HepG2 (cell line): ENCODE data around the gene DPY19L3. TPM values are rescaled to one million over a fixed set of nuclear protein-coding genes. Genes with fewer than 3 reads are reported as not detected.

Experiments used
- ATAC-seq: fragments of 200-7000 bp; cut with Tn5 transposase; 3 replicates; pipeline ENCODE4 v1.9.1; 2020; ENCODE audit warnings: mild to moderate bottlenecking, moderate library complexity
- BruUV-seq: library from RNA; stranded (reverse); fragments of 400-500 nt; replicated peaks from 2 replicates; lab custom pipeline; 2021; lab: Mats Ljungman, UMichigan
- CTCF ChIA-PET: fragments of 300-600 bp; formaldehyde crosslinking; extraction: SDS; loops from one replicate; lab custom pipeline; 2021; ENCODE audit warnings: low total read pairs, inconsistent platforms, low intra/inter-chr PET ratio; lab: Yijun Ruan, JAX
- POLR2A ChIA-PET: fragments of 350-600 bp; sonication (Branson Sonifier 250); formaldehyde crosslinking; loops from one replicate; lab custom pipeline; 2020; ENCODE audit warnings: antibody characterized with exemption, inconsistent platforms; lab: Yijun Ruan, JAX
- DNase-seq: peaks from one replicate; pipeline ENCODE4 v3.0.0-alpha.2; 2015; ENCODE audit warnings: low spot score
- FAIRE-seq: peaks from 3 replicates; lab custom pipeline; 2011; peaks lifted over from hg19 to GRCh38; lab: Jason Lieb, UNC
- H2AFZ ChIP-seq: one replicate; pipeline ENCODE4 v1.6.1; 2011; ENCODE audit warnings: low read length, inconsistent platforms
- H3K27ac ChIP-seq: fragments of 300-600 bp; 3 replicates; pipeline ENCODE4 v1.8.0; 2011; ENCODE audit warnings: mixed run types, mild to moderate bottlenecking, mixed read lengths, low read length, inconsistent platforms; ENCODE audit not compliant: insufficient read depth; ENCODE audit errors: extremely low read length
- H3K27me3 ChIP-seq, 2 experiments: fragments of 200-600 bp in 1 of 2; 2 replicates in 1 of 2; 3 replicates in 1 of 2; pipeline versions ENCODE4 v1.6.0 to v1.8.0; 2011; ENCODE audit warnings: low read length in 2 of 2, mild to moderate bottlenecking in 2 of 2, moderate library complexity in 2 of 2, inconsistent platforms in 1 of 2; ENCODE audit not compliant: insufficient read depth in 2 of 2, control insufficient read depth in 1 of 2
- H3K36me3 ChIP-seq, 2 experiments: fragments of 200-600 bp in 1 of 2; replicated peaks in 1 of 2; 2 replicates in 1 of 2; 3 replicates in 1 of 2; pipeline versions ENCODE4 v1.5.1 to v1.8.0; 2011; ENCODE audit warnings: low read length in 2 of 2, inconsistent platforms in 1 of 2; ENCODE audit not compliant: insufficient read depth in 2 of 2, control insufficient read depth in 1 of 2
- H3K4me1 ChIP-seq: 2 replicates; pipeline ENCODE4 v1.5.1; 2012; ENCODE audit warnings: low read length, inconsistent platforms; ENCODE audit not compliant: insufficient read depth
- H3K4me2 ChIP-seq: 2 replicates; pipeline ENCODE4 v1.6.0; 2011; ENCODE audit warnings: low read depth, low read length, inconsistent platforms
- H3K4me3 ChIP-seq, 3 experiments: fragments of 200-600 bp in 1 of 3; sonication (generic), shearing (Covaris generic) in 1 of 3; replicated peaks in 1 of 3; 2 replicates each; pipeline ENCODE4 v1.5.1; 2011 to 2016; ENCODE audit warnings: low read length in 3 of 3, inconsistent platforms in 2 of 3, low read depth in 2 of 3, mild to moderate bottlenecking in 2 of 3, control low read depth in 1 of 3, mixed read lengths in 1 of 3; ENCODE audit not compliant: insufficient read depth in 1 of 3
- H3K79me2 ChIP-seq: one replicate; pipeline ENCODE4 v1.6.1; 2011; ENCODE audit warnings: low read length, inconsistent platforms; ENCODE audit not compliant: insufficient read depth
- H3K9ac ChIP-seq: 2 replicates; pipeline ENCODE4 v1.6.0; 2011; ENCODE audit warnings: mild to moderate bottlenecking, low read depth, low read length, inconsistent platforms; ENCODE audit not compliant: insufficient read depth
- H3K9me3 ChIP-seq: 2 replicates; pipeline ENCODE4 v1.5.1; 2012; ENCODE audit warnings: mild to moderate bottlenecking, low read length
- H4K20me1 ChIP-seq: 2 replicates; pipeline ENCODE4 v1.6.0; 2011; ENCODE audit warnings: inconsistent platforms, mild to moderate bottlenecking, low read length, moderate library complexity; ENCODE audit not compliant: insufficient read depth
- ARNT2 ChIP-seq: sonication (generic); formaldehyde crosslinking; IDR thresholded peaks from 2 replicates; pipeline ENCODE4 v1.8.0; 2022; ENCODE audit warnings: mild to moderate bottlenecking, low read depth, missing genetic modification reagents, moderate library complexity
- CREB1 ChIP-seq, 2 experiments: fragments of 450-650 bp in 1 of 2; IDR thresholded peaks; 2 replicates each; pipeline ENCODE4 v1.6.1; 2016 to 2017; ENCODE audit warnings: control low read depth in 1 of 2, mild to moderate bottlenecking in 1 of 2, missing compliant biosample characterization in 1 of 2, missing genetic modification characterization in 1 of 2
- DPF2 ChIP-seq: sonication (generic); formaldehyde crosslinking; IDR thresholded peaks from 2 replicates; pipeline ENCODE4 v1.4.0; 2020; ENCODE audit warnings: mild to moderate bottlenecking, low read depth, missing genetic modification reagents, borderline replicate concordance
- IRF2 ChIP-seq: IDR thresholded peaks from 2 replicates; pipeline ENCODE4 v1.6.1; 2018; ENCODE audit warnings: missing genetic modification reagents, missing compliant biosample characterization
- KLF16 ChIP-seq, 2 experiments: sonication (generic) in 1 of 2; formaldehyde crosslinking in 1 of 2; IDR thresholded peaks; 2 replicates each; pipeline versions ENCODE4 v1.6.1 to v1.8.0; 2016 to 2023; ENCODE audit warnings: missing genetic modification reagents in 2 of 2, missing compliant biosample characterization in 1 of 2
- MAFF ChIP-seq: IDR thresholded peaks from 2 replicates; pipeline ENCODE4 v1.6.1; 2011; ENCODE audit warnings: low read depth, low read length, improper control_type of control experiment
- NCOR1 ChIP-seq: fragments of 200-600 bp; sonication (generic); IDR thresholded peaks from 2 replicates; pipeline ENCODE4 v1.7.0; 2017; ENCODE audit warnings: antibody characterized with exemption, low read length, borderline replicate concordance
- NFYC ChIP-seq: IDR thresholded peaks from 2 replicates; pipeline ENCODE4 v1.6.1; 2016; ENCODE audit warnings: missing genetic modification reagents, missing compliant biosample characterization
- PHF5A ChIP-seq: IDR thresholded peaks from one replicate; pipeline ENCODE4 v1.6.1; 2018; ENCODE audit warnings: low read depth, missing genetic modification reagents; ENCODE audit not compliant: unreplicated experiment
- REL ChIP-seq: sonication (generic); formaldehyde crosslinking; conservative IDR thresholded peaks from 2 replicates; pipeline ENCODE4 v1.8.0; 2022; ENCODE audit warnings: mild to moderate bottlenecking, missing genetic modification reagents, moderate library complexity
- SMARCE1 ChIP-seq: fragments of 450-650 bp; IDR thresholded peaks from 2 replicates; pipeline ENCODE4 v1.6.1; 2017; ENCODE audit warnings: borderline replicate concordance
- ZFP37 ChIP-seq: sonication (generic); formaldehyde crosslinking; IDR thresholded peaks from 2 replicates; pipeline ENCODE4 v1.4.0; 2020; ENCODE audit warnings: missing genetic modification reagents, borderline replicate concordance
- WGBS: methylation state at CpG from one replicate; pipeline ENCODE4 v1.1.6; 2017; ENCODE audit warnings: low lambda C conversion rate; 5-methylcytosine and 5-hydroxymethylcytosine counted together
- in situ Hi-C: cut with HindIII; loops from 2 replicates; pipeline ENCODE4 v1.10.0; 2017; ENCODE audit warnings: low pct_unique_long_range_greater_than_20kb; ENCODE audit not compliant: extremely low pct_ligation_motif_present
- intact Hi-C: fragments of 100-400 bp; cut with micrococcal nuclease; formaldehyde crosslinking; loops from one replicate; pipeline ENCODE4 v1.10.0; 2022; ENCODE audit not compliant: unreplicated experiment
- polyA plus RNA-seq, 8 experiments: library from polyadenylated mRNA; depleted of rRNA in 3 of 8; stranded (reverse) in 7 of 8; unstranded in 1 of 8; fragments of >200 nt; fragmentation: Illumina TruSeq in 4 of 8; extraction: Trizol in 4 of 8; gene quantifications; 2 replicates each; pipeline versions ENCODE4 v1.2.1 to v1.2.3, GENCODE V29; 2011 to 2016; ENCODE audit warnings: low read depth in 4 of 8, missing spikeins in 1 of 8, mixed read lengths in 1 of 8; ENCODE audit not compliant: insufficient read depth in 1 of 8
- total RNA-seq, 5 experiments: library from RNA; depleted of rRNA; stranded (reverse); fragments of >200 nt; fragmentation: Illumina TruSeq; extraction: Trizol; gene quantifications; 2 replicates each; pipeline ENCODE4 v1.2.3, GENCODE V29; 2016; ENCODE audit warnings: low read depth in 1 of 5
- TF ChIP-seq, protein P1 (sequence below): sonication (generic); formaldehyde crosslinking; IDR thresholded peaks from 2 replicates; pipeline ENCODE4 v1.5.1; 2020; ENCODE audit warnings: mild to moderate bottlenecking, missing genetic modification reagents, moderate library complexity
- TF ChIP-seq, protein P2 (sequence below): sonication (generic); formaldehyde crosslinking; IDR thresholded peaks from 2 replicates; pipeline ENCODE4 v1.4.0; 2020; ENCODE audit warnings: mild to moderate bottlenecking, missing genetic modification reagents, borderline replicate concordance

DPY19L3 gene
- total and polyA plus RNA-seq, 2 of the 13 experiments (the other 11 are each of a cell fraction or from before 2014, with no cell fraction given): 21.6 to 25.2 TPM

DNA sequence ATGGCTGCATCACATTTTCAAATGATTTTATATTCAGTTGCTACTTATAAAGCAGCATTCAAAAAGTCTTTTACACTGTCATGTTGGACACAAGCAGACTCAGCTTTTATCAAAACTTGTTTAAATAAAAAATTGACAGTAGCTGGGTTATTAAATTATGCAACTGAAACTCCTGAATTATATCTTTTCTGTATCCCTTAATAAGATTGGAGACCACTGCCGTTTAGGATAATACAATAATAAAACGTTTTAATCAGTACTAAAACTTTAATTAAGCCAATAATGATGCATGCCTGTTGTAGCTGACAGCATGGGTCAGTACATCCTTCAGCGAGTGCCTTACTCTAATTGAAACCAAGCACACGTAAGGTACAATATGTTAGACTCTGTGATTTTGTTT lies 78.0 kb downstream of the DPY19L3 start (continued):
- TF ChIP-seq PHF5A (CRISPR knock-in tag) (no peak), NCOR1 (no peak), CREB1 (IDR thresholded peaks at IDR 0.05) (no peak), CREB1 (CRISPR knock-in tag; IDR thresholded peaks at IDR 0.05) (no peak), REL (CRISPR knock-in tag) (no peak), ARNT2 (no peak), MAFF (no peak)
- TF ChIP-seq, protein P1, sequence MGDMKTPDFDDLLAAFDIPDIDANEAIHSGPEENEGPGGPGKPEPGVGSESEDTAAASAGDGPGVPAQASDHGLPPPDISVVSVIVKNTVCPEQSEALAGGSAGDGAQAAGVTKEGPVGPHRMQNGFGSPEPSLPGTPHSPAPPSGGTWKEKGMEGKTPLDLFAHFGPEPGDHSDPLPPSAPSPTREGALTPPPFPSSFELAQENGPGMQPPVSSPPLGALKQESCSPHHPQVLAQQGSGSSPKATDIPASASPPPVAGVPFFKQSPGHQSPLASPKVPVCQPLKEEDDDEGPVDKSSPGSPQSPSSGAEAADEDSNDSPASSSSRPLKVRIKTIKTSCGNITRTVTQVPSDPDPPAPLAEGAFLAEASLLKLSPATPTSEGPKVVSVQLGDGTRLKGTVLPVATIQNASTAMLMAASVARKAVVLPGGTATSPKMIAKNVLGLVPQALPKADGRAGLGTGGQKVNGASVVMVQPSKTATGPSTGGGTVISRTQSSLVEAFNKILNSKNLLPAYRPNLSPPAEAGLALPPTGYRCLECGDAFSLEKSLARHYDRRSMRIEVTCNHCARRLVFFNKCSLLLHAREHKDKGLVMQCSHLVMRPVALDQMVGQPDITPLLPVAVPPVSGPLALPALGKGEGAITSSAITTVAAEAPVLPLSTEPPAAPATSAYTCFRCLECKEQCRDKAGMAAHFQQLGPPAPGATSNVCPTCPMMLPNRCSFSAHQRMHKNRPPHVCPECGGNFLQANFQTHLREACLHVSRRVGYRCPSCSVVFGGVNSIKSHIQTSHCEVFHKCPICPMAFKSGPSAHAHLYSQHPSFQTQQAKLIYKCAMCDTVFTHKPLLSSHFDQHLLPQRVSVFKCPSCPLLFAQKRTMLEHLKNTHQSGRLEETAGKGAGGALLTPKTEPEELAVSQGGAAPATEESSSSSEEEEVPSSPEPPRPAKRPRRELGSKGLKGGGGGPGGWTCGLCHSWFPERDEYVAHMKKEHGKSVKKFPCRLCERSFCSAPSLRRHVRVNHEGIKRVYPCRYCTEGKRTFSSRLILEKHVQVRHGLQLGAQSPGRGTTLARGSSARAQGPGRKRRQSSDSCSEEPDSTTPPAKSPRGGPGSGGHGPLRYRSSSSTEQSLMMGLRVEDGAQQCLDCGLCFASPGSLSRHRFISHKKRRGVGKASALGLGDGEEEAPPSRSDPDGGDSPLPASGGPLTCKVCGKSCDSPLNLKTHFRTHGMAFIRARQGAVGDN (CRISPR knock-in tag): no peak

DNA sequence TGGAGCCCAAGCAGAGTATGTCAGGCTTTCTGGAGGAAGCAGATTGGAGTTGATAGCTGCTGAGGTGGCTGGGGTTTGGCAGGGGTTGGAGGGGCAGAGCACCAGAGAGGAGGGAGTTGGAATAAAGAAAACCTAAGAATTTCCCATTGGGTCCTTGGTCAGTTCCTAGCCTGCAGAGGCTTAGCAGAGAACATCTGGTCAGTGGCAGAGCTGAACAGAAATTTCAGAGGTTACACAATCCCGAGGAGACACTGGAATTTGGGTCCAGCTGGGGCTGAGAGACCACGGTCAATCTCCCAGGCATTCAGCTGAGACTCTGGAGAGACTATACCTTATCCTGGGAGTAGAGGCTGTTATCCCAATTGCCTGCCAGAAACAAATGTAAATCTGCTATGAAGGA lies 84.4 kb downstream of the DPY19L3 start:
- TF ChIP-seq NFYC (CRISPR knock-in tag) (no peak), DPF2 (CRISPR knock-in tag) (no peak), ZFP37 (CRISPR knock-in tag) (no peak), SMARCE1 (no peak), IRF2 (no peak), KLF16 (CRISPR knock-in tag; IDR thresholded peaks at IDR 0.05) (no peak)
- TF ChIP-seq, protein P2, sequence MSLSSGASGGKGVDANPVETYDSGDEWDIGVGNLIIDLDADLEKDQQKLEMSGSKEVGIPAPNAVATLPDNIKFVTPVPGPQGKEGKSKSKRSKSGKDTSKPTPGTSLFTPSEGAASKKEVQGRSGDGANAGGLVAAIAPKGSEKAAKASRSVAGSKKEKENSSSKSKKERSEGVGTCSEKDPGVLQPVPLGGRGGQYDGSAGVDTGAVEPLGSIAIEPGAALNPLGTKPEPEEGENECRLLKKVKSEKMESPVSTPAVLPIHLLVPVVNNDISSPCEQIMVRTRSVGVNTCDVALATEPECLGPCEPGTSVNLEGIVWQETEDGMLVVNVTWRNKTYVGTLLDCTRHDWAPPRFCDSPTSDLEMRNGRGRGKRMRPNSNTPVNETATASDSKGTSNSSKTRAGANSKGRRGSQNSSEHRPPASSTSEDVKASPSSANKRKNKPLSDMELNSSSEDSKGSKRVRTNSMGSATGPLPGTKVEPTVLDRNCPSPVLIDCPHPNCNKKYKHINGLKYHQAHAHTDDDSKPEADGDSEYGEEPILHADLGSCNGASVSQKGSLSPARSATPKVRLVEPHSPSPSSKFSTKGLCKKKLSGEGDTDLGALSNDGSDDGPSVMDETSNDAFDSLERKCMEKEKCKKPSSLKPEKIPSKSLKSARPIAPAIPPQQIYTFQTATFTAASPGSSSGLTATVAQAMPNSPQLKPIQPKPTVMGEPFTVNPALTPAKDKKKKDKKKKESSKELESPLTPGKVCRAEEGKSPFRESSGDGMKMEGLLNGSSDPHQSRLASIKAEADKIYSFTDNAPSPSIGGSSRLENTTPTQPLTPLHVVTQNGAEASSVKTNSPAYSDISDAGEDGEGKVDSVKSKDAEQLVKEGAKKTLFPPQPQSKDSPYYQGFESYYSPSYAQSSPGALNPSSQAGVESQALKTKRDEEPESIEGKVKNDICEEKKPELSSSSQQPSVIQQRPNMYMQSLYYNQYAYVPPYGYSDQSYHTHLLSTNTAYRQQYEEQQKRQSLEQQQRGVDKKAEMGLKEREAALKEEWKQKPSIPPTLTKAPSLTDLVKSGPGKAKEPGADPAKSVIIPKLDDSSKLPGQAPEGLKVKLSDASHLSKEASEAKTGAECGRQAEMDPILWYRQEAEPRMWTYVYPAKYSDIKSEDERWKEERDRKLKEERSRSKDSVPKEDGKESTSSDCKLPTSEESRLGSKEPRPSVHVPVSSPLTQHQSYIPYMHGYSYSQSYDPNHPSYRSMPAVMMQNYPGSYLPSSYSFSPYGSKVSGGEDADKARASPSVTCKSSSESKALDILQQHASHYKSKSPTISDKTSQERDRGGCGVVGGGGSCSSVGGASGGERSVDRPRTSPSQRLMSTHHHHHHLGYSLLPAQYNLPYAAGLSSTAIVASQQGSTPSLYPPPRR: no peak
- TF ChIP-seq, all 625 proteins: peak for 0
- H3K9me3 ChIP-seq: no peaks in the 10 kb centered on the region
- ATAC-seq: no peak
- BruUV-seq: no TSS peak
- FAIRE-seq: no peak
- H2AFZ ChIP-seq: no peak overlapping the region
- no peaks in the 10 kb centered on the region for H3K4me1 ChIP-seq
- H3K9ac ChIP-seq: no peak overlapping the region
- no CpG with 5 or more reads among the region's 2 CpGs for WGBS
- H4K20me1 ChIP-seq: no peaks in the 10 kb centered on the region
- intact Hi-C loops (no loop called here), in situ Hi-C loops (no loop called here)
- ChIA-PET CTCF (no interaction called here), POLR2A (no interaction called here)
- 0 out of 5 replicates have a peak, but pooled peaks cover 1 to 12% of the 10 kb centered on the region in 2 experiments for H3K36me3 ChIP-seq
- H3K4me3 ChIP-seq: no peak overlapping the region
- no peak overlapping the region for H3K4me2 ChIP-seq
- no peaks in the 10 kb centered on the region for H3K79me2 ChIP-seq
- DNase-seq: no peak
- no peaks in the 10 kb centered on the region for H3K27me3 ChIP-seq
- no peak overlapping the region for H3K27ac ChIP-seq
